Upper lobe of left lung (tissue), 6 donors: ENCODE results near the gene PRLR. TPM values are rescaled to one million over a fixed set of nuclear protein-coding genes. Genes with fewer than 3 reads are reported as not detected.
"Not testable (repeated sequence)": the region's sequence is repeated elsewhere in the genome, so short reads cannot be mapped to it uniquely, and the experiment has no call there.

ENCODE experiments used
- ATAC-seq, 2 donors: fragments of 200-7000 bp; cut with Tn5 transposase; one replicate each; pipeline ENCODE4 v1.9.1; 2022; ENCODE audit warnings: mild to moderate bottlenecking in 2 of 2, moderate library complexity in 2 of 2; ENCODE audit not compliant: low FRiP score in 2 of 2
- DNase-seq, 2 donors: peaks; one replicate each; pipeline ENCODE4 v3.0.0-alpha.2; 2019 to 2020
- H3K27ac ChIP-seq, 4 donors: fragments of 200-600 bp; sonication (generic); one replicate each; pipeline ENCODE4 v1.5.1; 2016 to 2019
- H3K27me3 ChIP-seq, 4 donors: fragments of 200-600 bp; sonication (generic); one replicate each; pipeline ENCODE4 v1.5.1; 2017 to 2019
- H3K36me3 ChIP-seq, 4 donors: fragments of 200-600 bp; sonication (generic); one replicate each; pipeline ENCODE4 v1.5.1; 2016 to 2019
- H3K4me1 ChIP-seq, 4 donors: fragments of 200-600 bp; sonication (generic); one replicate each; pipeline ENCODE4 v1.5.1; 2018 to 2019
- H3K4me3 ChIP-seq, 4 donors: fragments of 200-600 bp; sonication (generic); one replicate each; pipeline ENCODE4 v1.5.1; 2017 to 2019; ENCODE audit warnings: mild to moderate bottlenecking in 2 of 4, moderate library complexity in 1 of 4
- H3K9me3 ChIP-seq, 4 donors: fragments of 200-600 bp; sonication (generic); one replicate each; pipeline ENCODE4 v1.5.1; 2018 to 2019
- EP300 ChIP-seq, 4 donors: sonication (generic); formaldehyde crosslinking; IDR thresholded peaks; one replicate each; pipeline ENCODE4 v1.5.1; 2017; ENCODE audit warnings: antibody characterized with exemption in 4 of 4, control low read depth in 2 of 4
- POLR2A ChIP-seq, 4 donors: fragments of 450-650 bp; IDR thresholded peaks; one replicate each; pipeline ENCODE4 v1.5.1; 2016 to 2017; ENCODE audit warnings: antibody characterized with exemption in 4 of 4, mild to moderate bottlenecking in 2 of 4
- POLR2AphosphoS5 ChIP-seq, 2 donors: sonication (generic); formaldehyde crosslinking; IDR thresholded peaks; one replicate each; pipeline ENCODE4 v1.5.1; 2017; ENCODE audit warnings: antibody characterized with exemption in 2 of 2
- WGBS, 2 donors: methylation state at CpG; one replicate each; pipeline ENCODE4 v1.1.5; 2017 to 2018; 5-methylcytosine and 5-hydroxymethylcytosine counted together
- total RNA-seq, 6 donors: library from RNA; depleted of rRNA in 4 of 6; stranded (reverse); fragments of >200 nt in 4 of 6; gene quantifications; one replicate each; pipeline versions ENCODE4 v1.1.0 to v1.2.1, GENCODE V29; 2016 to 2021
- TF ChIP-seq, protein P1 (sequence below), 6 experiments: fragments of 450-650 bp in 4 of 6; fragments of 200-600 bp in 2 of 6; sonication (generic) in 2 of 6; IDR thresholded peaks; one replicate each; pipeline ENCODE4 v1.5.1; 2016 to 2019; ENCODE audit warnings: antibody characterized with exemption in 6 of 6
- donor health status: DM: no; HTN: no; CAD: no; lungs with moderate emphysema.
- donor health status: DM: no; HTN: yes; CAD: no; lungs with severe emphysema.

The PRLR gene
- total RNA-seq, 6 donors from 2014 or later: 0.49 to 3.6 (median 1.8) TPM; not detected in 1

DNA sequence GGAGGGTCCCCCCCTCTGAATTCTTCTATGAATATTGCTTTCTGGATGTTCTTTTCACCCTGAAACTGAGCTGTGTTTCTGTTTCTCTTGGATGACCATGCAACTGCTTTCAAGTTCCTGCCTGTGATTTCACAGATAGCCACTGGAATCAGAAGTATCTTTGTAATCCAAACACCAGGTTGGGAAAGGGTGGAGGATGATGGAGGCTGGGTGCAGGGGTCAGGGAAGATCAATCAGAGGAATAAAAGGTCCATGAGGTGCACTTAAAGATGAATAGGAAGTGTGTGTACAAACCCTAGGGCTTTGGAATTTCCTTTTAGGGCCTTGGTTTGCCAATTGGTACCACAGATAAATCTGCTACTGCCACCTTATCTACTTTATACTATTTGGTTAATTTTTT lies 114.4 kb downstream of the PRLR start:
- DNase-seq: no peak
- Histone ChIP-seq H3K27ac (no peak overlapping the region), H3K36me3 (no peaks in the 10 kb centered on the region), H3K4me1 (no peaks in the 10 kb centered on the region), H3K9me3 (no peaks in the 10 kb centered on the region), H3K27me3 (no peaks in the 10 kb centered on the region), H3K4me3 (no peak overlapping the region)
- TF ChIP-seq EP300 (IDR thresholded peaks at IDR 0.05) (no peak), POLR2A (IDR thresholded peaks at IDR 0.05) (no peak)
- TF ChIP-seq, protein P1, sequence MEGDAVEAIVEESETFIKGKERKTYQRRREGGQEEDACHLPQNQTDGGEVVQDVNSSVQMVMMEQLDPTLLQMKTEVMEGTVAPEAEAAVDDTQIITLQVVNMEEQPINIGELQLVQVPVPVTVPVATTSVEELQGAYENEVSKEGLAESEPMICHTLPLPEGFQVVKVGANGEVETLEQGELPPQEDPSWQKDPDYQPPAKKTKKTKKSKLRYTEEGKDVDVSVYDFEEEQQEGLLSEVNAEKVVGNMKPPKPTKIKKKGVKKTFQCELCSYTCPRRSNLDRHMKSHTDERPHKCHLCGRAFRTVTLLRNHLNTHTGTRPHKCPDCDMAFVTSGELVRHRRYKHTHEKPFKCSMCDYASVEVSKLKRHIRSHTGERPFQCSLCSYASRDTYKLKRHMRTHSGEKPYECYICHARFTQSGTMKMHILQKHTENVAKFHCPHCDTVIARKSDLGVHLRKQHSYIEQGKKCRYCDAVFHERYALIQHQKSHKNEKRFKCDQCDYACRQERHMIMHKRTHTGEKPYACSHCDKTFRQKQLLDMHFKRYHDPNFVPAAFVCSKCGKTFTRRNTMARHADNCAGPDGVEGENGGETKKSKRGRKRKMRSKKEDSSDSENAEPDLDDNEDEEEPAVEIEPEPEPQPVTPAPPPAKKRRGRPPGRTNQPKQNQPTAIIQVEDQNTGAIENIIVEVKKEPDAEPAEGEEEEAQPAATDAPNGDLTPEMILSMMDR (IDR thresholded peaks at IDR 0.05): no peak
- ATAC-seq: no peak

DNA sequence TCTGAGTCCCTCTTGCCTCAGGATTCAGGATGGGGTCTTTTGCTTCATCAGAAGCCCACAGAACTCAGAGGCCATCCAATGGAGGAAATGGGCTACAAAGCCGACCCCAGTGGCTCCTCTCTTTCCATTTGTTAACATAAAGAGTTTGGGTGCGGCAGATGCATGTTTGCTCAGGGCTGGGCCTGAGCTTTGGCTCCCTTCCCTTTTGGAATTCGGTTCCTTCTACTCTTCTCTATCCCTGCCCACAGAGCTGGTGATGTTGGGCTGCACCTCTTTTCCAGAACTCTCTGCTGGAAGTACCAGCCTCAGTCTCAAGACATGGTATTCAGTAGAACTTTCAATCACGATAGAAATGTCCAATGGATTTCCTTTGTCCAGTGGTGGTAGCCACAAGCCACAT lies 115.6 kb downstream of the PRLR start:
- 86 to 93% methylated on average over 4 of the region's 4 CpGs for WGBS, 2 donors
- Histone ChIP-seq H3K9me3 (no peaks in the 10 kb centered on the region), H3K4me3 (no peak overlapping the region), H3K27ac (no peak overlapping the region), H3K36me3 (no peaks in the 10 kb centered on the region), H3K27me3 (no peaks in the 10 kb centered on the region), H3K4me1 (no peaks in the 10 kb centered on the region)
- DNase-seq: no peak
- no peak for ATAC-seq
- TF ChIP-seq, protein P1 (IDR thresholded peaks at IDR 0.05): no peak
- TF ChIP-seq POLR2A (IDR thresholded peaks at IDR 0.05) (no peak), POLR2AphosphoS5 (IDR thresholded peaks at IDR 0.05) (no peak), EP300 (IDR thresholded peaks at IDR 0.05) (no peak)

DNA sequence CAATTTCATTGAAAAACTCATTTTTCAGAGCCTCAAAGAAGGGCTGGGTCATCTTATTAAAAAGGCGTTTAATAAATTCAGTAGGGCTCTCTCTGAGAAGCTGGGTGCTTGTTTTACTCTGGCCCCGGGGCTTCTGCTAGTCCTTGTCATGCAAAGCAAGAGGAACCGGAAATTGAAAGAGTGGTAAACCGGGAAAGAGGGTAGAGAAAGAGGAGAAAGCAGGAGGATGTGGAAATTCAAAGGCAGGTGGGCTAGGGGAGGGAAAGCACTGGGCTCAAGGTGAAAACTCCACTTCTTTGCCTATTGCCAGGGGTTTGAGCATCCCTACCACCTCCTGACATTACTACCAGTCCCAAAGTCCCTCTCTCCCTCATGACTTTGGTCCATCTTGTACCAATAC lies 118.0 kb downstream of the PRLR start:
- Histone ChIP-seq H3K36me3 (no peaks in the 10 kb centered on the region), H3K4me1 (no peaks in the 10 kb centered on the region), H3K9me3 (no peaks in the 10 kb centered on the region), H3K27me3 (no peaks in the 10 kb centered on the region), H3K27ac (no peak overlapping the region), H3K4me3 (no peak overlapping the region)
- WGBS, 2 donors: 64 to 69% methylated on average over 4 of the region's 4 CpGs
- TF ChIP-seq EP300 (IDR thresholded peaks at IDR 0.05) (no peak), POLR2A (IDR thresholded peaks at IDR 0.05) (no peak), POLR2AphosphoS5 (IDR thresholded peaks at IDR 0.05) (no peak)
- TF ChIP-seq, protein P1 (IDR thresholded peaks at IDR 0.05): no peak
- DNase-seq (no peak), ATAC-seq (no peak)

DNA sequence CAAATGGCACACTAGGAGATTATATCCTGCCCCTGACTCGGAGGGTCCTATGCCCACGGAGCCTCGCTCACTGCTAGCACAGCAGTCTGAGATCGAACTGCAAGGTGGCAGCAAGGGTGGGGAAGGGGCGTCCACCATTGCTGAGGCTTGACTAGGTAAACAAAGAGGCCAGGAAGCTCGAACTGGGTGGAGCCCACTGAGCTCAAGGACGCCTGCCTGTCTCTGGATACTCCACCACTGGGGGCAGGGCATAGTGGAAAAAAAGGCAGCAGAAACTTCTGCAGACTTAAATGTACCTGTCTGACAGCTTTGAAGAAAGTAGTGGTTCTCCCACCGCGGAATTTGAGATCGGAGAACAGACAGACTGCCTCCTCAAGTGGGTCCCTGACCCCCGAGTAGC lies 125.7 kb downstream of the PRLR start:
- DNase-seq, H3K27ac ChIP-seq, H3K36me3 ChIP-seq, H3K4me3 ChIP-seq, ATAC-seq, H3K9me3 ChIP-seq, H3K4me1 ChIP-seq, H3K27me3 ChIP-seq: not testable (repeated sequence)
- WGBS, 2 donors: 62 to 69% methylated on average over 11 of the region's 11 CpGs

DNA sequence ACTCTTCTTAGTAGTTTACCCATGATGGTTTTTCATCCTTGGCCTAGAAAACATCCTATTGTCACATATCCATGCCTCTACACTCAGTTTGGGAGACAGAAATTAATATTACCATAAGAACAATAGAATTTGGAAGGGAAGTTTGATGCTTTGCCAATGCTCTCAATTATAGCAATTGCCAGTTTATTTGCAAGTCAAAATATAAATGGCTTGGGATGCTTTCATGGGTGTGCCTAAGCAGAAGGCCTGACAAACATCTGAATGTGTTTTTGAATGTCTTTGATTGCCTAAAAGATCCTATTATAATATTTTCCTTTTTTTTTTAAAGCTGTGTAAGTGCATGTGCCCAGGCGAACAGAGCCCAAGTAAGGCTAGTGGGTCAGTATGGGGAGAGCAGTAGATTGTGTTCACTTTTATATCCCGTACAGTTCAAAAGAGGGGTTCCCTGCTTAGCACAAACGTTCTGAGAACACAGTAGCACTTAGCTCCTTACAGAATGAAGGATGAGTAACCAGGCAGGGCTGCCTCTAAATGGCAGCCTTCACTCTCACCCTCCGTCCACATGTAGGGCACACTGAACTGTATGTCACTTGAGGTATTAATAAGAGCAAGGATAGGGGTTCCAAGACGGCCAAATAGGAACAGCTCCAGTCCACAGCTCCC lies 126.5 kb downstream of the PRLR start:
- no peaks in the 10 kb centered on the region for H3K9me3 ChIP-seq
- ATAC-seq (no peak), DNase-seq (no peak)
- H3K27ac ChIP-seq: no peak overlapping the region
- no peaks in the 10 kb centered on the region for H3K36me3 ChIP-seq
- H3K4me1 ChIP-seq: no peaks in the 10 kb centered on the region
- no peak overlapping the region for H3K4me3 ChIP-seq
- 81 to 82% methylated on average over 5 of the region's 5 CpGs for WGBS, 2 donors
- no peaks in the 10 kb centered on the region for H3K27me3 ChIP-seq
- TF ChIP-seq POLR2AphosphoS5 (IDR thresholded peaks at IDR 0.05): no peak
- TF ChIP-seq, protein P1 (IDR thresholded peaks at IDR 0.05): no peak
- no peak for TF ChIP-seq POLR2A (IDR thresholded peaks at IDR 0.05)
- TF ChIP-seq EP300 (IDR thresholded peaks at IDR 0.05): no peak

DNA sequence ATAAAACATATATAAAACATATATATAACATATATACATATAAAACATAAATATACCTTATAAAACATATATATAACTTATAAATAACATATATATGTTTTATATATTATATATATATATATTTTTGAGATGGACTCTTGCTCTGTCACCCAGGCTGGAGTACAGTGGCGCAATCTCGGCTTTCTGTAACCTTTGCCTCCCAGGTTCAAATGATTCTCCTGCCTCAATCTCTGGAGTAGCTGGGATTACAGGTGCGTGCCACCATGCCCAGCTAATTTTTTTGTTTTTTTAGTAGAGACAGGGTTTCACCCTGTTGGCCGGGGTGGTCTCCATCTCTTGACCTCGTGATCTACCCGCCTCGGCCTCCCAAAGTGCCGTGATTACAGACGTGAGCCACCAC lies 128.6 kb downstream of the PRLR start:
- H3K27ac ChIP-seq, ATAC-seq, H3K27me3 ChIP-seq, H3K9me3 ChIP-seq, H3K4me3 ChIP-seq, H3K4me1 ChIP-seq, DNase-seq, H3K36me3 ChIP-seq: not testable (repeated sequence)
- WGBS, 2 donors: 96% methylated on average over 9 of the region's 9 CpGs
